ENCODE results near the gene C11orf68.
"Not testable (repeated sequence)": the region's sequence is repeated elsewhere in the genome, so short reads cannot be mapped to it uniquely, and the experiment has no call there.

C11orf68 gene

GRCh38 chr11:65892661-65893317, 26.1 kb downstream of the C11orf68 start:
- no peaks in the 10 kb centered on the region for H3K27me3 ChIP-seq (ENCODE audit: control insufficient read depth, insufficient read depth, low read length)
- H3K4me1 ChIP-seq (ENCODE audit: control insufficient read depth, insufficient read depth, low read length), result peaks cover 43% of the 10 kb centered on the region
- H3K36me3 ChIP-seq (ENCODE audit: control insufficient read depth, insufficient read depth, low read length), result no peaks in the 10 kb centered on the region
- peak overlapping the region; percentile 72 for H3K9ac ChIP-seq (ENCODE audit: low read length)
- H3K4me3 ChIP-seq (ENCODE audit: low read length), result no peak overlapping the region
- no peaks in the 10 kb centered on the region for H3K9me3 ChIP-seq (ENCODE audit: control insufficient read depth, low read length)

GRCh38 chr11:65892137-65892540, 26.7 kb downstream of the C11orf68 start:
- H3K4me3 ChIP-seq (ENCODE audit: low read length); H3K27me3 ChIP-seq (ENCODE audit: control insufficient read depth, insufficient read depth, low read length); H3K9me3 ChIP-seq (ENCODE audit: control insufficient read depth, low read length); H3K36me3 ChIP-seq (ENCODE audit: control insufficient read depth, insufficient read depth, low read length): not testable (repeated sequence)
- peaks cover 50% of the 10 kb centered on the region for H3K4me1 ChIP-seq (ENCODE audit: control insufficient read depth, insufficient read depth, low read length)
- peak overlapping the region; percentile 72 for H3K9ac ChIP-seq (ENCODE audit: low read length)

- Histone ChIP-seq H3K9ac (ENCODE audit: low read length) (peak overlapping the region; percentile 72), H3K9me3 (ENCODE audit: control insufficient read depth, low read length) (no peaks in the 10 kb centered on the region), H3K4me3 (ENCODE audit: low read length) (peak overlapping the region; percentile 69), H3K27me3 (ENCODE audit: control insufficient read depth, insufficient read depth, low read length) (no peaks in the 10 kb centered on the region), H3K36me3 (ENCODE audit: control insufficient read depth, insufficient read depth, low read length) (no peaks in the 10 kb centered on the region), H3K4me1 (ENCODE audit: control insufficient read depth, insufficient read depth, low read length) (peaks cover 56% of the 10 kb centered on the region)
These were observed 27.4 kb downstream of the C11orf68 start for GRCh38 chr11:65891219-65892136.

- Histone ChIP-seq H3K4me3 (ENCODE audit: low read length) (peak within 1 kb of the TSS; percentile 69), H3K9ac (ENCODE audit: low read length) (peak within 1 kb of the TSS; percentile 72), H3K27me3 (ENCODE audit: control insufficient read depth, insufficient read depth, low read length) (no peaks in the 10 kb centered on the region), H3K36me3 (ENCODE audit: control insufficient read depth, insufficient read depth, low read length) (no peaks in the 10 kb centered on the region), H3K9me3 (ENCODE audit: control insufficient read depth, low read length) (no peaks in the 10 kb centered on the region), H3K4me1 (ENCODE audit: control insufficient read depth, insufficient read depth, low read length) (peaks cover 65% of the 10 kb centered on the region)
These were observed 28.3 kb downstream of the C11orf68 start, which contains the start of gene CCDC85B for GRCh38 chr11:65890324-65891218. CCDC85B (plus strand) TSS chr11:65890673; CDS start chr11:65890784, 111 bp downstream.

- Histone ChIP-seq H3K4me3 (ENCODE audit: low read length) (peak within 1 kb of the TSS; percentile 90), H3K27me3 (ENCODE audit: control insufficient read depth, insufficient read depth, low read length) (no peaks in the 10 kb centered on the region), H3K36me3 (ENCODE audit: control insufficient read depth, insufficient read depth, low read length) (peaks cover 13% of the 10 kb centered on the region), H3K9me3 (ENCODE audit: control insufficient read depth, low read length) (no peaks in the 10 kb centered on the region), H3K9ac (ENCODE audit: low read length) (peak within 1 kb of the TSS; percentile 72), H3K4me1 (ENCODE audit: control insufficient read depth, insufficient read depth, low read length) (peaks cover 75% of the 10 kb centered on the region)
These were observed 30.6 kb downstream of the C11orf68 start, which contains the start of gene FIBP for GRCh38 chr11:65888163-65888814. FIBP (minus strand) TSS chr11:65888471; CDS start chr11:65888418, 53 bp downstream.

GRCh38 chr11:65887723-65888162, 31.1 kb downstream of the C11orf68 start:
- Histone ChIP-seq H3K9me3 (ENCODE audit: control insufficient read depth, low read length) (no peaks in the 10 kb centered on the region), H3K27me3 (ENCODE audit: control insufficient read depth, insufficient read depth, low read length) (no peaks in the 10 kb centered on the region), H3K4me3 (ENCODE audit: low read length) (peak overlapping the region; percentile 90), H3K36me3 (ENCODE audit: control insufficient read depth, insufficient read depth, low read length) (peaks cover 15% of the 10 kb centered on the region), H3K4me1 (ENCODE audit: control insufficient read depth, insufficient read depth, low read length) (peaks cover 70% of the 10 kb centered on the region), H3K9ac (ENCODE audit: low read length) (peak overlapping the region; percentile 72)

- H3K9ac ChIP-seq (ENCODE audit: low read length), result peak overlapping the region; percentile 72
- H3K9me3 ChIP-seq (ENCODE audit: control insufficient read depth, low read length), result no peaks in the 10 kb centered on the region
- H3K36me3 ChIP-seq (ENCODE audit: control insufficient read depth, insufficient read depth, low read length), result peaks cover 15% of the 10 kb centered on the region
- peak overlapping the region; percentile 90 for H3K4me3 ChIP-seq (ENCODE audit: low read length)
- peaks cover 64% of the 10 kb centered on the region for H3K4me1 ChIP-seq (ENCODE audit: control insufficient read depth, insufficient read depth, low read length)
- no peaks in the 10 kb centered on the region for H3K27me3 ChIP-seq (ENCODE audit: control insufficient read depth, insufficient read depth, low read length)
These were observed 31.8 kb downstream of the C11orf68 start for GRCh38 chr11:65886826-65887722.

- Histone ChIP-seq H3K9ac (ENCODE audit: low read length) (no peak overlapping the region), H3K36me3 (ENCODE audit: control insufficient read depth, insufficient read depth, low read length) (peaks cover 15% of the 10 kb centered on the region), H3K4me3 (ENCODE audit: low read length) (no peak overlapping the region), H3K9me3 (ENCODE audit: control insufficient read depth, low read length) (no peaks in the 10 kb centered on the region), H3K27me3 (ENCODE audit: control insufficient read depth, insufficient read depth, low read length) (no peaks in the 10 kb centered on the region), H3K4me1 (ENCODE audit: control insufficient read depth, insufficient read depth, low read length) (peaks cover 53% of the 10 kb centered on the region)
These were observed 32.9 kb downstream of the C11orf68 start for GRCh38 chr11:65885808-65886536.

GRCh38 chr11:65885231-65885630, 33.6 kb downstream of the C11orf68 start:
- H3K36me3 ChIP-seq (ENCODE audit: control insufficient read depth, insufficient read depth, low read length), result peaks cover 15% of the 10 kb centered on the region
- no peaks in the 10 kb centered on the region for H3K9me3 ChIP-seq (ENCODE audit: control insufficient read depth, low read length)
- H3K9ac ChIP-seq (ENCODE audit: low read length), result no peak overlapping the region

GRCh38 chr11:65884716-65885092, 34.2 kb downstream of the C11orf68 start:
- no peak overlapping the region for H3K4me3 ChIP-seq (ENCODE audit: low read length)
- H3K9me3 ChIP-seq (ENCODE audit: control insufficient read depth, low read length), result no peaks in the 10 kb centered on the region
- no peak overlapping the region for H3K9ac ChIP-seq (ENCODE audit: low read length)
- H3K36me3 ChIP-seq (ENCODE audit: control insufficient read depth, insufficient read depth, low read length), result peaks cover 15% of the 10 kb centered on the region
- peaks cover 42% of the 10 kb centered on the region for H3K4me1 ChIP-seq (ENCODE audit: control insufficient read depth, insufficient read depth, low read length)
- H3K27me3 ChIP-seq (ENCODE audit: control insufficient read depth, insufficient read depth, low read length), result no peaks in the 10 kb centered on the region

More at GRCh38 chr11:65885231-65885630, 33.6 kb downstream of the C11orf68 start:
- Histone ChIP-seq H3K4me1 (ENCODE audit: control insufficient read depth, insufficient read depth, low read length) (peaks cover 48% of the 10 kb centered on the region), H3K27me3 (ENCODE audit: control insufficient read depth, insufficient read depth, low read length) (no peaks in the 10 kb centered on the region), H3K4me3 (ENCODE audit: low read length) (no peak overlapping the region)
